HCT116 (cell line): ENCODE data around the gene SSH2.
"Not testable (repeated sequence)": the region's sequence is repeated elsewhere in the genome, so short reads cannot be mapped to it uniquely, and the experiment has no call there.

Experiments
- JUND ChIP-seq: IDR thresholded peaks from 2 replicates; pipeline ENCODE4 v1.6.1; 2012
- POLR2AphosphoS5 ChIP-seq: IDR thresholded peaks from 2 replicates; pipeline ENCODE4 v1.6.1; 2011; ENCODE audit warnings: mild to moderate bottlenecking, low read depth, low read length, moderate library complexity
- RAD21 ChIP-seq: IDR thresholded peaks from 2 replicates; pipeline ENCODE4 v1.6.1; 2012; ENCODE audit warnings: low read depth, mild to moderate bottlenecking
- SRF ChIP-seq: IDR thresholded peaks from 2 replicates; pipeline ENCODE4 v1.6.1; 2012; ENCODE audit warnings: low read depth
- YY1 ChIP-seq: IDR thresholded peaks from 2 replicates; pipeline ENCODE4 v1.6.1; 2011; ENCODE audit warnings: low read length, low read depth, moderate library complexity, mild to moderate bottlenecking; ENCODE audit not compliant: insufficient replicate concordance; ENCODE audit errors: extremely low read depth
- TF ChIP-seq, protein P1 (sequence below): IDR thresholded peaks from 2 replicates; pipeline ENCODE4 v1.6.1; 2011; ENCODE audit warnings: mild to moderate bottlenecking, low read length, moderate library complexity; ENCODE audit not compliant: insufficient replicate concordance; ENCODE audit errors: extremely low read depth
- TF ChIP-seq, protein P2 (sequence below), 3 experiments: fragments of 200-600 bp in 1 of 3; sonication (generic) in 1 of 3; IDR thresholded peaks in 2 of 3; conservative IDR thresholded peaks in 1 of 3; 2 replicates each; pipeline ENCODE4 v1.5.1; 2012 to 2017; ENCODE audit warnings: low read depth in 2 of 3, low read length in 2 of 3, antibody characterized with exemption in 1 of 3, borderline replicate concordance in 1 of 3, control low read depth in 1 of 3, mild to moderate bottlenecking in 1 of 3, mixed read lengths in 1 of 3, mixed run types in 1 of 3, moderate library complexity in 1 of 3; ENCODE audit not compliant: insufficient read depth in 1 of 3
- TF ChIP-seq, protein P3 (sequence below): IDR thresholded peaks from 2 replicates; pipeline ENCODE4 v1.6.1; 2012; ENCODE audit warnings: low read depth
- TF ChIP-seq, protein P4 (sequence below): IDR thresholded peaks from 2 replicates; pipeline ENCODE4 v1.6.1; 2012

DNA sequence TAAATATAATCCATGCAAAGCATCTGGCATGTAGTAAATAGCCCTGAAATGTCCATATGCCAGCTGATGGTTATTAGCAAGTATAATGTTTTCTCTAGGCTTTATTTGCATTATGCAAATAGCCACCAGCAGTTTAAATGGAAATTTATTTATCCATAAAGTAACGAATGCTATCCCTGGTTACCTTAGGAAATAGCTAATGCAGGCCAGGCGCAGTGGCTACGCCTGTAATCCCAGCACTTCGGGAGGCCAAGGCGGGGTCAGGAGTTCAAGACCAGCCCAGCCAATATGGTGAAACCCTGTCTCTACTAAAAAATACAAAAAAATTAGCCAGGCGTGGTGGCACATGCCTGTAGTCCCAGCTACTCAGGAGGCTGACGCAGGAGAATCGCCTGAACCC is 254.1 kb downstream of the SSH2 start:
- TF ChIP-seq, protein P1, sequence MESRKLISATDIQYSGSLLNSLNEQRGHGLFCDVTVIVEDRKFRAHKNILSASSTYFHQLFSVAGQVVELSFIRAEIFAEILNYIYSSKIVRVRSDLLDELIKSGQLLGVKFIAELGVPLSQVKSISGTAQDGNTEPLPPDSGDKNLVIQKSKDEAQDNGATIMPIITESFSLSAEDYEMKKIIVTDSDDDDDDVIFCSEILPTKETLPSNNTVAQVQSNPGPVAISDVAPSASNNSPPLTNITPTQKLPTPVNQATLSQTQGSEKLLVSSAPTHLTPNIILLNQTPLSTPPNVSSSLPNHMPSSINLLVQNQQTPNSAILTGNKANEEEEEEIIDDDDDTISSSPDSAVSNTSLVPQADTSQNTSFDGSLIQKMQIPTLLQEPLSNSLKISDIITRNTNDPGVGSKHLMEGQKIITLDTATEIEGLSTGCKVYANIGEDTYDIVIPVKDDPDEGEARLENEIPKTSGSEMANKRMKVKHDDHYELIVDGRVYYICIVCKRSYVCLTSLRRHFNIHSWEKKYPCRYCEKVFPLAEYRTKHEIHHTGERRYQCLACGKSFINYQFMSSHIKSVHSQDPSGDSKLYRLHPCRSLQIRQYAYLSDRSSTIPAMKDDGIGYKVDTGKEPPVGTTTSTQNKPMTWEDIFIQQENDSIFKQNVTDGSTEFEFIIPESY, result not testable (repeated sequence)
- TF ChIP-seq, protein P2, sequence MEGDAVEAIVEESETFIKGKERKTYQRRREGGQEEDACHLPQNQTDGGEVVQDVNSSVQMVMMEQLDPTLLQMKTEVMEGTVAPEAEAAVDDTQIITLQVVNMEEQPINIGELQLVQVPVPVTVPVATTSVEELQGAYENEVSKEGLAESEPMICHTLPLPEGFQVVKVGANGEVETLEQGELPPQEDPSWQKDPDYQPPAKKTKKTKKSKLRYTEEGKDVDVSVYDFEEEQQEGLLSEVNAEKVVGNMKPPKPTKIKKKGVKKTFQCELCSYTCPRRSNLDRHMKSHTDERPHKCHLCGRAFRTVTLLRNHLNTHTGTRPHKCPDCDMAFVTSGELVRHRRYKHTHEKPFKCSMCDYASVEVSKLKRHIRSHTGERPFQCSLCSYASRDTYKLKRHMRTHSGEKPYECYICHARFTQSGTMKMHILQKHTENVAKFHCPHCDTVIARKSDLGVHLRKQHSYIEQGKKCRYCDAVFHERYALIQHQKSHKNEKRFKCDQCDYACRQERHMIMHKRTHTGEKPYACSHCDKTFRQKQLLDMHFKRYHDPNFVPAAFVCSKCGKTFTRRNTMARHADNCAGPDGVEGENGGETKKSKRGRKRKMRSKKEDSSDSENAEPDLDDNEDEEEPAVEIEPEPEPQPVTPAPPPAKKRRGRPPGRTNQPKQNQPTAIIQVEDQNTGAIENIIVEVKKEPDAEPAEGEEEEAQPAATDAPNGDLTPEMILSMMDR (IDR thresholded peaks at IDR 0.05 in 2 of 3, conservative IDR thresholded peaks at IDR 0.05 in 1 of 3; ENCODE audit: borderline replicate concordance in 1 of 3, insufficient read depth in 1 of 3, low read depth in 2 of 3, low read length in 2 of 3), result not testable (repeated sequence)
- TF ChIP-seq, protein P3, sequence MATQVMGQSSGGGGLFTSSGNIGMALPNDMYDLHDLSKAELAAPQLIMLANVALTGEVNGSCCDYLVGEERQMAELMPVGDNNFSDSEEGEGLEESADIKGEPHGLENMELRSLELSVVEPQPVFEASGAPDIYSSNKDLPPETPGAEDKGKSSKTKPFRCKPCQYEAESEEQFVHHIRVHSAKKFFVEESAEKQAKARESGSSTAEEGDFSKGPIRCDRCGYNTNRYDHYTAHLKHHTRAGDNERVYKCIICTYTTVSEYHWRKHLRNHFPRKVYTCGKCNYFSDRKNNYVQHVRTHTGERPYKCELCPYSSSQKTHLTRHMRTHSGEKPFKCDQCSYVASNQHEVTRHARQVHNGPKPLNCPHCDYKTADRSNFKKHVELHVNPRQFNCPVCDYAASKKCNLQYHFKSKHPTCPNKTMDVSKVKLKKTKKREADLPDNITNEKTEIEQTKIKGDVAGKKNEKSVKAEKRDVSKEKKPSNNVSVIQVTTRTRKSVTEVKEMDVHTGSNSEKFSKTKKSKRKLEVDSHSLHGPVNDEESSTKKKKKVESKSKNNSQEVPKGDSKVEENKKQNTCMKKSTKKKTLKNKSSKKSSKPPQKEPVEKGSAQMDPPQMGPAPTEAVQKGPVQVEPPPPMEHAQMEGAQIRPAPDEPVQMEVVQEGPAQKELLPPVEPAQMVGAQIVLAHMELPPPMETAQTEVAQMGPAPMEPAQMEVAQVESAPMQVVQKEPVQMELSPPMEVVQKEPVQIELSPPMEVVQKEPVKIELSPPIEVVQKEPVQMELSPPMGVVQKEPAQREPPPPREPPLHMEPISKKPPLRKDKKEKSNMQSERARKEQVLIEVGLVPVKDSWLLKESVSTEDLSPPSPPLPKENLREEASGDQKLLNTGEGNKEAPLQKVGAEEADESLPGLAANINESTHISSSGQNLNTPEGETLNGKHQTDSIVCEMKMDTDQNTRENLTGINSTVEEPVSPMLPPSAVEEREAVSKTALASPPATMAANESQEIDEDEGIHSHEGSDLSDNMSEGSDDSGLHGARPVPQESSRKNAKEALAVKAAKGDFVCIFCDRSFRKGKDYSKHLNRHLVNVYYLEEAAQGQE, result not testable (repeated sequence)
- TF ChIP-seq POLR2AphosphoS5, JUND, YY1, SRF, RAD21: not testable (repeated sequence)
- TF ChIP-seq, protein P4, sequence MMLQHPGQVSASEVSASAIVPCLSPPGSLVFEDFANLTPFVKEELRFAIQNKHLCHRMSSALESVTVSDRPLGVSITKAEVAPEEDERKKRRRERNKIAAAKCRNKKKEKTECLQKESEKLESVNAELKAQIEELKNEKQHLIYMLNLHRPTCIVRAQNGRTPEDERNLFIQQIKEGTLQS, result not testable (repeated sequence)
